Prostate gland (tissue), 2 donors: Measurements from ENCODE around the gene PABPN1L. TPM values are rescaled to one million over a fixed set of nuclear protein-coding genes. Genes with fewer than 3 reads are reported as not detected.

Experiments used
- DNase-seq: peaks from one replicate; pipeline ENCODE4 v3.0.0-alpha.2; 2019; ENCODE audit warnings: low spot score
- H3K27ac ChIP-seq, 2 donors: fragments of 200-600 bp; sonication (generic); 2 replicates each; pipeline ENCODE4 v1.5.1; 2017 to 2019
- H3K27me3 ChIP-seq: fragments of 200-600 bp; sonication (generic); replicated peaks from 2 replicates; pipeline ENCODE4 v1.5.1; 2019; ENCODE audit not compliant: insufficient read depth
- H3K36me3 ChIP-seq, 2 donors: fragments of 200-600 bp; sonication (generic); 1 replicate in 1 of 2; 2 replicates in 1 of 2; pipeline versions ENCODE4 v1.5.1 to v1.8.1; 2017 to 2019
- H3K4me1 ChIP-seq: fragments of 200-600 bp; sonication (generic); replicated peaks from 2 replicates; pipeline ENCODE4 v1.5.1; 2019
- H3K4me3 ChIP-seq, 2 donors: fragments of 200-600 bp; sonication (generic); 2 replicates each; pipeline ENCODE4 v1.5.1; 2017 to 2019
- H3K9me3 ChIP-seq: fragments of 200-600 bp; sonication (generic); 2 replicates; pipeline ENCODE4 v1.5.1; 2017
- CTCF ChIP-seq, 4 experiments: fragments of 200-600 bp in 2 of 4; fragments of 450-650 bp in 2 of 4; sonication (generic) in 2 of 4; IDR thresholded peaks; 1 replicate in 3 of 4; 2 replicates in 1 of 4; pipeline ENCODE4 v1.5.1; 2016 to 2019; ENCODE audit warnings: antibody characterized with exemption in 4 of 4, mild to moderate bottlenecking in 2 of 4, moderate library complexity in 2 of 4
- POLR2A ChIP-seq: fragments of 450-650 bp; IDR thresholded peaks from one replicate; pipeline ENCODE4 v1.6.1; 2016; ENCODE audit warnings: antibody characterized with exemption, mild to moderate bottlenecking
- POLR2AphosphoS5 ChIP-seq: sonication (generic); formaldehyde crosslinking; IDR thresholded peaks from one replicate; pipeline ENCODE4 v1.6.1; 2017; ENCODE audit warnings: antibody characterized with exemption
- WGBS: methylation state at CpG from one replicate; pipeline ENCODE4 v1.1.5; 2018; 5-methylcytosine and 5-hydroxymethylcytosine counted together
- intact Hi-C: fragments of 100-400 bp; cut with DNase I; formaldehyde crosslinking; loops from one replicate; pipeline ENCODE4 v1.14.2; 2022
- total RNA-seq, 2 donors: library from RNA; depleted of rRNA; stranded (reverse); fragments of >200 nt; gene quantifications; one replicate each; pipeline ENCODE4 v1.1.0, GENCODE V29; 2016

Gene PABPN1L
- total RNA-seq, 2 donors from 2014 or later: 4.1 TPM; not detected in 1

- Histone ChIP-seq H3K27ac (no peak overlapping the region), H3K27me3 (no peaks in the 10 kb centered on the region), H3K4me1 (no peaks in the 10 kb centered on the region), H3K4me3 (no peak overlapping the region), H3K36me3 (peaks cover 0 to 7% of the 10 kb centered on the region in 2 donors), H3K9me3 (no peaks in the 10 kb centered on the region)
- intact Hi-C loops: no loop called here
- DNase-seq: no peak
- WGBS: 90% methylated on average over 25 of the region's 25 CpGs
- TF ChIP-seq POLR2A (no peak), CTCF (IDR thresholded peaks at IDR 0.05) (no peak), POLR2AphosphoS5 (no peak)
These were observed 23.7 kb downstream of the PABPN1L start for GRCh38 chr16:88842806-88843205.

GRCh38 chr16:88842308-88842756 lies 24.1 kb downstream of the PABPN1L start:
- no peak overlapping the region for H3K4me3 ChIP-seq
- no peak for TF ChIP-seq POLR2A
- no peak for TF ChIP-seq POLR2AphosphoS5
- TF ChIP-seq CTCF (IDR thresholded peaks at IDR 0.05): no peak
- intact Hi-C loops: no loop called here
- no peaks in the 10 kb centered on the region for H3K27me3 ChIP-seq
- 87% methylated on average over 15 of the region's 15 CpGs for WGBS
- no peak overlapping the region for H3K27ac ChIP-seq
- no peaks in the 10 kb centered on the region for H3K9me3 ChIP-seq
- H3K4me1 ChIP-seq: no peaks in the 10 kb centered on the region
- H3K36me3 ChIP-seq: peaks cover 0 to 7% of the 10 kb centered on the region in 2 donors
- DNase-seq: no peak

GRCh38 chr16:88841521-88842307 lies 24.7 kb downstream of the PABPN1L start:
- no peak for DNase-seq
- no peaks in the 10 kb centered on the region for H3K9me3 ChIP-seq
- 93% methylated on average over 38 of the region's 40 CpGs for WGBS
- H3K36me3 ChIP-seq: peaks cover 0 to 7% of the 10 kb centered on the region in 2 donors
- H3K4me3 ChIP-seq: no peak overlapping the region
- no peak for TF ChIP-seq CTCF (IDR thresholded peaks at IDR 0.05)
- no peak for TF ChIP-seq POLR2AphosphoS5
- no peak for TF ChIP-seq POLR2A
- intact Hi-C loops: no loop called here
- H3K27me3 ChIP-seq: no peaks in the 10 kb centered on the region
- no peak overlapping the region for H3K27ac ChIP-seq
- H3K4me1 ChIP-seq: no peaks in the 10 kb centered on the region

GRCh38 chr16:88840600-88841215 lies 25.8 kb downstream of the PABPN1L start:
- Histone ChIP-seq H3K36me3 (peaks cover 0 to 7% of the 10 kb centered on the region in 2 donors), H3K4me1 (no peaks in the 10 kb centered on the region), H3K4me3 (no peak overlapping the region), H3K27ac (no peak overlapping the region), H3K27me3 (no peaks in the 10 kb centered on the region), H3K9me3 (no peaks in the 10 kb centered on the region)
- intact Hi-C loops: no loop called here
- 93% methylated on average over 25 of the region's 30 CpGs for WGBS
- no peak for DNase-seq
- TF ChIP-seq POLR2A: no peak
- no peak for TF ChIP-seq POLR2AphosphoS5
- no peak for TF ChIP-seq CTCF (IDR thresholded peaks at IDR 0.05)
